MCF 10A (cell line): ENCODE data around the gene ZNF222. TPM values are rescaled to one million over a fixed set of nuclear protein-coding genes. Genes with fewer than 3 reads are reported as not detected.

Source experiments
- BruUV-seq: library from RNA; stranded (reverse); fragments of 400-500 nt; replicated peaks from 2 replicates; lab custom pipeline; 2021; lab: Mats Ljungman, UMichigan
- CTCF ChIA-PET: fragments of 300-600 bp; sonication (Branson Sonifier 250); formaldehyde crosslinking; extraction: SDS; loops from one replicate; lab custom pipeline; 2021; ENCODE audit warnings: antibody characterized with exemption, inconsistent platforms; lab: Yijun Ruan, JAX
- POLR2A ChIA-PET: fragments of 300-600, 350-650 bp; sonication (Branson Sonifier 250); formaldehyde crosslinking; extraction: SDS; loops from one replicate; lab custom pipeline; 2020; ENCODE audit warnings: antibody characterized with exemption, inconsistent platforms; lab: Yijun Ruan, JAX
- DNase-seq: peaks from one replicate; pipeline ENCODE4 v3.0.0-alpha.2; 2018; ENCODE audit not compliant: unreplicated experiment
- H3K27ac Mint-ChIP-seq: one replicate; pipeline ENCODE4 v1.8.0; 2022; ENCODE audit warnings: mild to moderate bottlenecking, low read depth, mixed read lengths; ENCODE audit not compliant: unreplicated experiment
- H3K27me3 Mint-ChIP-seq: one replicate; pipeline ENCODE4 v1.8.0; 2022; ENCODE audit warnings: mixed read lengths; ENCODE audit not compliant: insufficient read depth, unreplicated experiment
- H3K36me3 Mint-ChIP-seq: one replicate; pipeline ENCODE4 v1.8.0; 2022; ENCODE audit warnings: mild to moderate bottlenecking, moderate library complexity, mixed read lengths; ENCODE audit not compliant: insufficient read depth, unreplicated experiment
- H3K4me1 Mint-ChIP-seq: one replicate; pipeline ENCODE4 v1.8.0; 2022; ENCODE audit warnings: mixed read lengths; ENCODE audit not compliant: insufficient read depth, unreplicated experiment
- H3K4me3 Mint-ChIP-seq: one replicate; pipeline ENCODE4 v1.8.0; 2022; ENCODE audit warnings: mild to moderate bottlenecking, moderate library complexity, mixed read lengths; ENCODE audit not compliant: unreplicated experiment
- H3K9me3 Mint-ChIP-seq: one replicate; pipeline ENCODE4 v1.8.0; 2022; ENCODE audit warnings: mixed read lengths; ENCODE audit not compliant: unreplicated experiment
- CTCF ChIP-seq: fragments of 200-600 bp; IDR thresholded peaks from one replicate; pipeline ENCODE4 v1.8.0; 2022; ENCODE audit warnings: antibody characterized with exemption, mild to moderate bottlenecking; ENCODE audit not compliant: unreplicated experiment
- intact Hi-C: fragments of 100-400 bp; cut with micrococcal nuclease; formaldehyde crosslinking; loops from 2 replicates; pipeline ENCODE4 v1.14.1; 2022
- total RNA-seq: library from RNA; stranded (reverse); gene quantifications from 2 replicates; pipeline ENCODE4 v1.2.3, GENCODE V29; 2022

The ZNF222 gene
- total RNA-seq, 1 experiment from 2014 or later: 3.3 TPM

- DNase-seq: peak; percentile 96
- TF ChIP-seq CTCF: no peak
- Mint-ChIP-seq H3K36me3 (peaks cover 15% of the 10 kb centered on the region), H3K27ac (peak within 1 kb of the TSS; percentile 82), H3K9me3 (peaks cover 8% of the 10 kb centered on the region), H3K4me3 (peak within 1 kb of the TSS; percentile 96), H3K27me3 (no peaks in the 10 kb centered on the region), H3K4me1 (no peaks in the 10 kb centered on the region)
- BruUV-seq: no TSS peak
- CTCF ChIA-PET: interaction anchor here (0.8 kb wide), 1 partner anchor 19 kb away, joined by 3 read pairs; the partner anchor contains the start of gene ZNF230
- intact Hi-C loops: loop anchor here (10.0 kb wide), 1 partner anchor 49 kb away; the partner anchor contains the start of gene ZNF45
- POLR2A ChIA-PET: interaction anchor here (0.7 to 3.3 kb wide), 7 partner anchors 17 to 228 kb away, joined by 3 to 20 read pairs (median 3); partner anchors contain the start of genes ZNF221, ZNF227 and ZNF230
These were observed 41.1 kb upstream of the ZNF222 start, which contains the start of gene ZNF155 for GRCh38 chr19:43983912-43984686. ZNF155 (plus strand) TSS chr19:43984188; CDS start chr19:43988544, 4,356 bp downstream.

- H3K9me3 Mint-ChIP-seq: peaks cover 8% of the 10 kb centered on the region
- intact Hi-C loops: loop anchor here (10.0 kb wide), 1 partner anchor 50 kb away; the partner anchor contains the start of gene ZNF45
- H3K36me3 Mint-ChIP-seq: peaks cover 20% of the 10 kb centered on the region
- peak; percentile 1 for DNase-seq
- BruUV-seq: TSS peak; percentile 49
- ChIA-PET CTCF (interaction anchor here (0.8 kb wide), 1 partner anchor 18 kb away, joined by 3 read pairs; the partner anchor contains the start of gene ZNF230), POLR2A (interaction anchor here (0.7 to 3.3 kb wide), 3 partner anchors 18 to 88 kb away, joined by 3 to 20 read pairs (median 3); partner anchors contain the start of gene ZNF230)
- TF ChIP-seq CTCF: no peak
- H3K27ac Mint-ChIP-seq: peak overlapping the region; percentile 82
- H3K27me3 Mint-ChIP-seq: no peaks in the 10 kb centered on the region
- H3K4me3 Mint-ChIP-seq: peak overlapping the region; percentile 96
- H3K4me1 Mint-ChIP-seq: no peaks in the 10 kb centered on the region
These were observed 40.5 kb upstream of the ZNF222 start for GRCh38 chr19:43984687-43985000.

GRCh38 chr19:43997631-43998290, 27.4 kb upstream of the ZNF222 start:
- TF ChIP-seq CTCF: no peak
- H3K4me3 Mint-ChIP-seq: no peak overlapping the region
- H3K4me1 Mint-ChIP-seq: peaks cover 9% of the 10 kb centered on the region
- no peaks in the 10 kb centered on the region for H3K27me3 Mint-ChIP-seq
- intact Hi-C loops: no loop called here
- no peak overlapping the region for H3K27ac Mint-ChIP-seq
- peak; percentile 45 for DNase-seq
- BruUV-seq: no TSS peak
- POLR2A ChIA-PET: interaction anchor here (0.6 kb wide), 1 partner anchor 118 kb away, joined by 3 read pairs; no protein-coding TSS in a partner anchor
- peaks cover 32% of the 10 kb centered on the region for H3K36me3 Mint-ChIP-seq
- CTCF ChIA-PET: no interaction called here
- H3K9me3 Mint-ChIP-seq: peaks cover 23% of the 10 kb centered on the region
